Urothelium cell line (cell line): Measurements from ENCODE around the gene RPEL1.

Source experiments
- DNase-seq: peaks from one replicate; pipeline ENCODE4 v3.0.0; 2011; ENCODE audit warnings: low spot score, mixed read lengths
- FAIRE-seq: peaks from 2 replicates; lab custom pipeline; 2011; peaks lifted over from hg19 to GRCh38; lab: Jason Lieb, UNC

RPEL1 gene

GRCh38 chr10:103277713-103278536 is 32.2 kb downstream of the RPEL1 start:
- no peak for DNase-seq
- no peak for FAIRE-seq

- FAIRE-seq: no peak
- DNase-seq: no peak
Measured at GRCh38 chr10:103278537-103278823, 32.8 kb downstream of the RPEL1 start.

- peak; percentile 48 for DNase-seq
- no peak for FAIRE-seq
Measured at GRCh38 chr10:103278862-103279298, 33.2 kb downstream of the RPEL1 start.

DNA sequence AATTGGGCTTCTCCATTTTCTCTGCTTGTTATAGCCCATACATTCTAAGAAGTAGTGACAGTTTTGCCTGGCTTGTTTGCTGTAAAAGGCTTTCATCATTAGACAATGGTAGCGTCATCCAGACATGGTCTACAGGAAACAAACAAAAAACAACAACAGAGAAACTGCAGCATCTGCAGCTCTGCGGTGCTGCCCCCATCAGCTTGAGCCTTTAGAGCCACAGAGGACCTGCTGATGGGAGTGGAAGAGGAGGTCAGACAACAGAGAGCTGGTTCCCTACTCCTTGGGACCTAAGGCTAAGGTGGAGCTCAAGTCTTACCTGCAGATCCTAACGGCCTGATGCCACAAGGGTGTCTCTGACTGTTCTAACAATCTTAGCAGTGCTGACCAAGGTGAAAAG is 34.3 kb downstream of the RPEL1 start:
- DNase-seq (no peak), FAIRE-seq (no peak)

DNA sequence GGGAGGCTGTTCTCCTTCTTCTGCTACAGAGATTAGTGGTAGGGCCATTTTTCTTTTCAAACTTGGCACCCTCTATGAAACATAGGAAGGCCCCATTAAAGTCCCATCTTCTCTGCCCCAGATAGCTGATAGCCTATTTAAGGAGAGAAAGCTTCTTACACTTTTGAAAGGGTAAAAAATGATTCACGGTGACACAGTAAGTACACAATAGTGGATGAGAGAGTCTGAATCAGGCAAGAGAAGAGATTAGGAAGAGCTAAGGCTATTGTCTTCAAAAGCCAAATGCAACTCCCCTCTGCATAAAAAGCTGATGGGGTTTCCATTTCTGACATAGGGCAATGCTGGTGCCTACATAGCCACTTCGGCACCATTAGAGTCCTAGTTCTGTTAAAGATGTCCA is 34.8 kb downstream of the RPEL1 start:
- FAIRE-seq: no peak
- no peak for DNase-seq

DNA sequence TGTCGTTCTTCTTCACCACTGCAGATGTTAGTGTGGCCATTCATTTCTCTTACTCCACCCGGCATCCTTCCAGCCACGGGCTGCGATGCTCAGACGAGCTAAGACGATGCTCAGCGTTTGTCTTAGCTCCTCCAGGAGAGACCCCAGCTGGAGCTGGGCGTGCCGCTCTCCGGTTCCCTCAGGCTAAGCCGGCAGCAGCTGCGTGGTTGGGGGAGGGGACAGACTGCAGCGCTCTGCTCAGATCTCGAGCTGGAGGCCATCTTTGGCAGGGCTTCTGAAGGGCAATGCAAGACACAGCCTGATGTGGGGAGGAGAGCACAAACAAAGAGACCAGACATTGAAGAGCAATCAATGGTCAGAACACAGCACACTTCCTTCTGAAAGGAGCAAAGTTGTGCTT is 36.1 kb downstream of the RPEL1 start:
- FAIRE-seq (no peak), DNase-seq (peak; percentile 25)

DNA sequence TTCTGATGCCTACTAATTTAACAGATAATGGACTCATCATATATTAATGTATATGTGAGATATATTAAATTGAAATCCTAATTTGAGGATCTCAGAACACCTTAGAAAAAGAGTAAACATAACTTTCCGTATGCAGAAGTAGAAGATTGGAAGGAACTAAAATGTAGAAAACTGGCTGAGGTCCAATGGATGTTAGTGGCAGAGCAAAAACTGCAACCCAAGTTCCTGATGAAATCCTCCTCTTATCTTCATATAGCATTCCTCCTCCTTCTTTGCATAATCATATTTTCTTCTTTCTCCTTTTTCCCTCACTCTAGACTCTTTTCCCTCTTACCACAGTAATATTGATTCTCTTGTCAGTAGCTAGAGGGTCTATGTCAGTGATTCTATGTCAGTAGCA is 37.3 kb downstream of the RPEL1 start:
- DNase-seq (no peak), FAIRE-seq (no peak)

GRCh38 chr10:103284170-103284569 is 38.5 kb downstream of the RPEL1 start:
- DNase-seq: no peak
- no peak for FAIRE-seq

DNA sequence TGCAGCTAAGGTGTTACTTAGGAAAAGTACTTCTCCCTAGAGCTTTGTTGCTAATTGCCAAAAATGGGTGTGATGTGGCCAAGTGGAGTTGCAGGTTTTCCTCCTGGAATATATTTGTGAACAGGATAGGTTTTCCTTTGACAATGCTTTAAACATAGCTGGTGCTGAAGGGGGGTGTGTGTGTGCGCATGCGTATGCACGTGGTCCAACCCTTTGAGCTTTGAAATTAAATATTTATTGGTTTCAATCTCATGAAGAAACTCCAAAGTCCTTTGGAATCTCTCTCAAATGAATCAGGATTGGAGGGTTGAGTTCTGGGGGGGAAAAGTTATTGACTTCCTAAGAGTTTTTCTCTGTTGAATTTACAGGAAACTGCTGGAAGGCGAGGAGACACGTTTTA is 42.3 kb downstream of the RPEL1 start:
- FAIRE-seq (no peak), DNase-seq (no peak)

- FAIRE-seq: no peak
Measured at GRCh38 chr10:103291588-103291987, 45.9 kb downstream of the RPEL1 start.

DNA sequence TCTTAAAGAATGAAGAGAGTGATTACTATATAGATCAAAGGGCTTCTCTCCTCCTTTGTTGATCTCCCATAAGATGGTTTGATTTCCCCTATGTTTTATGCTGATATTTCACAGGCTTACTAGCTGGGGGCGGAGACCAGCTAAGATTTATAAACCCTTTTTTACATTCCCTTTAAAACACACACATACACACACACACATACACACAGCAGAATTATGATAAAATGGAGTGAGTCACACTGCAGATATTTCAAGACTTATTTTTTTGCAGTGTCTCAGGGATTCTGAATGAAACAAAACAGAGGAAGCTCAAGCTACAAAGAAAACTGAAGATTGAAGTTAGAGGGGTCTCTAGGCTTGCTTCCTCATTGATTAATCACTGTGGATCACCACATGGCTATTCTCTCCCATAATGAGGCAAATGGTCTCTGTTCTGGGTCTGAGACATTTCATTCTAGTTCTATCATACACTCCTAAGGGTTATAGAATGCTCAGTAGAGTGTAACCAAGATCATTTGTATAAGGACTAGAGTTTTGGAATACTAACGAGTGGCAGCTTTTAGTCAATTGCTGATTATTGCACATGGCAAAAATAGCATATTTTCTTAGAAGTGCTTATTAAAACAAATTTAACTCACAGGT is 49.8 kb downstream of the RPEL1 start:
- peak; percentile 42 for FAIRE-seq
- DNase-seq: no peak

More at GRCh38 chr10:103291588-103291987, 45.9 kb downstream of the RPEL1 start:
- DNase-seq: no peak
